ENCODE measurements around the gene CALCA.

The CALCA gene

GRCh38 chr11:14942745-14943144 is 29.4 kb downstream of the CALCA start (continued):
- TF ChIP-seq POU6F1 (CRISPR knock-in tag; IDR thresholded peaks at IDR 0.05; ENCODE audit: borderline replicate concordance, low read depth) (no peak), ZNF565 (CRISPR knock-in tag; conservative IDR thresholded peaks at IDR 0.05; ENCODE audit: low read depth) (no peak), ZFP30 (CRISPR knock-in tag; IDR thresholded peaks at IDR 0.05) (no peak), ZNF8 (CRISPR knock-in tag; IDR thresholded peaks at IDR 0.05) (no peak)

- no peak for TF ChIP-seq ESRRG (CRISPR knock-in tag; IDR thresholded peaks at IDR 0.05)
- no peak for TF ChIP-seq TCF4 (CRISPR knock-in tag; IDR thresholded peaks at IDR 0.05; ENCODE audit: borderline replicate concordance)
- no peak for TF ChIP-seq RARB (CRISPR knock-in tag; IDR thresholded peaks at IDR 0.05)
- TF ChIP-seq ZFP30 (CRISPR knock-in tag; IDR thresholded peaks at IDR 0.05), result no peak
- TF ChIP-seq PATZ1 (CRISPR knock-in tag; IDR thresholded peaks at IDR 0.05; ENCODE audit: borderline replicate concordance), result no peak
- no peak for TF ChIP-seq ZNF565 (CRISPR knock-in tag; conservative IDR thresholded peaks at IDR 0.05; ENCODE audit: low read depth)
- no peak for TF ChIP-seq ZNF8 (CRISPR knock-in tag; IDR thresholded peaks at IDR 0.05)
- no peak for TF ChIP-seq ISL1 (CRISPR knock-in tag; IDR thresholded peaks at IDR 0.05)
- no peak for TF ChIP-seq CREB5 (CRISPR knock-in tag; IDR thresholded peaks at IDR 0.05; ENCODE audit: low read depth)
- TF ChIP-seq ZNF70 (CRISPR knock-in tag; IDR thresholded peaks at IDR 0.05), result no peak
- no peak for TF ChIP-seq TSHZ2 (CRISPR knock-in tag; IDR thresholded peaks at IDR 0.05)
- TF ChIP-seq TOX (CRISPR knock-in tag; IDR thresholded peaks at IDR 0.05; ENCODE audit: borderline replicate concordance), result no peak
- no peak for TF ChIP-seq ZC3H10 (CRISPR knock-in tag; IDR thresholded peaks at IDR 0.05)
- TF ChIP-seq CSDC2 (CRISPR knock-in tag; IDR thresholded peaks at IDR 0.05), result no peak
- no peak for TF ChIP-seq POU6F1 (CRISPR knock-in tag; IDR thresholded peaks at IDR 0.05; ENCODE audit: borderline replicate concordance, low read depth)
- TF ChIP-seq ARNTL (CRISPR knock-in tag; IDR thresholded peaks at IDR 0.05; ENCODE audit: borderline replicate concordance, low read depth), result no peak
- TF ChIP-seq OSR1 (CRISPR knock-in tag; IDR thresholded peaks at IDR 0.05), result no peak
- no peak for TF ChIP-seq SNAI2 (CRISPR knock-in tag; IDR thresholded peaks at IDR 0.05)
- TF ChIP-seq PPARA (CRISPR knock-in tag; IDR thresholded peaks at IDR 0.05; ENCODE audit: borderline replicate concordance), result no peak
- no peak for ATAC-seq
Observed at GRCh38 chr11:14938936-14939335, 33.2 kb downstream of the CALCA start.

GRCh38 chr11:14934641-14935351 is 37.4 kb downstream of the CALCA start:
- TF ChIP-seq BACH2 (CRISPR knock-in tag; IDR thresholded peaks at IDR 0.05; ENCODE audit: borderline replicate concordance) (no peak), RARB (CRISPR knock-in tag; IDR thresholded peaks at IDR 0.05) (no peak), TSHZ2 (CRISPR knock-in tag; IDR thresholded peaks at IDR 0.05) (no peak), CREB5 (CRISPR knock-in tag; IDR thresholded peaks at IDR 0.05; ENCODE audit: low read depth) (no peak), POU6F1 (CRISPR knock-in tag; IDR thresholded peaks at IDR 0.05; ENCODE audit: borderline replicate concordance, low read depth) (no peak), OSR1 (CRISPR knock-in tag; IDR thresholded peaks at IDR 0.05) (no peak), ESRRG (CRISPR knock-in tag; IDR thresholded peaks at IDR 0.05) (no peak), GLIS3 (CRISPR knock-in tag; IDR thresholded peaks at IDR 0.05) (no peak)
- ATAC-seq, result no peak
